CD4-positive, CD25-positive, alpha-beta regulatory T cell (primary cell): ENCODE measurements around the gene CAB39. TPM values are rescaled to one million over a fixed set of nuclear protein-coding genes. Genes with fewer than 3 reads are reported as not detected.

Experiments used
- polyA plus RNA-seq, 4 donors: library from polyadenylated mRNA; unstranded; fragments of 300-500 nt; fragmentation: Illumina TruSeq; gene quantifications; one replicate each; pipeline ENCODE4 v1.2.3, GENCODE V29; 2021
- total RNA-seq: library from RNA; stranded (reverse); gene quantifications from one replicate; pipeline ENCODE4 v1.2.3, GENCODE V29; 2022

CAB39 gene
- total and polyA plus RNA-seq, 5 donors from 2014 or later, result 64.3 to 114 (median 85.8) TPM

Other genes with a start within 250 kb of the CAB39 start
- gene ITM2C, start 152.1 kb downstream of the CAB39 start, total RNA-seq, result 29.3 TPM
- 10 to 100 TPM; 50.5 to 70.3 (median 55.9) TPM for gene ITM2C, start 152.1 kb downstream of the CAB39 start, polyA plus RNA-seq
- gene GPR55, start 212.4 kb downstream of the CAB39 start, total RNA-seq, result 24.4 TPM
- gene GPR55, start 212.4 kb downstream of the CAB39 start, polyA plus RNA-seq, result 1 to 10 TPM; 1.6 to 7.1 (median 4.0) TPM